Activated CD4-positive, alpha-beta T cell treated with anti-CD3 and anti-CD28 coated beads for 4 hours (primary cell): ENCODE results near the gene MRPS18B.
A peak's percentile ranks its signal among the peaks of the same experiment; 100 is the strongest.

ENCODE experiments used
- DNase-seq, 2 donors: peaks; one replicate each; pipeline ENCODE4 v3.0.0-alpha.2; 2020

MRPS18B gene

GRCh38 chr6:30617565-30618269, at the start of gene MRPS18B:
Gene MRPS18B (plus strand): TSS chr6:30617840. CDS start chr6:30617866, 26 bp downstream.
- peak; percentile 97 to 99 for DNase-seq

- peak; percentile 12 to 27 for DNase-seq
Observed at GRCh38 chr6:30568245-30568644, 49.4 kb upstream of the MRPS18B start.

GRCh38 chr6:30570263-30570662, 47.4 kb upstream of the MRPS18B start:
- DNase-seq = no peak

GRCh38 chr6:30570740-30571074, 46.9 kb upstream of the MRPS18B start:
- no peak for DNase-seq

GRCh38 chr6:30571075-30571761, 46.4 kb upstream of the MRPS18B start, which contains the start of gene ABCF1:
Gene ABCF1 (plus strand): TSS chr6:30571442. CDS start chr6:30571488, 46 bp downstream.
- DNase-seq = peak; percentile 99

GRCh38 chr6:30571762-30572082, 45.9 kb upstream of the MRPS18B start:
- no peak for DNase-seq

GRCh38 chr6:30572148-30572547, 45.5 kb upstream of the MRPS18B start:
- no peak for DNase-seq

- DNase-seq = no peak
Observed at GRCh38 chr6:30573113-30573512, 44.5 kb upstream of the MRPS18B start.

GRCh38 chr6:30578051-30578450, 39.6 kb upstream of the MRPS18B start:
- DNase-seq = no peak

- DNase-seq = no peak
Observed at GRCh38 chr6:30583921-30584320, 33.7 kb upstream of the MRPS18B start.

GRCh38 chr6:30589754-30590358, 27.8 kb upstream of the MRPS18B start:
- DNase-seq = no peak

GRCh38 chr6:30590509-30590908, 27.1 kb upstream of the MRPS18B start:
- DNase-seq = no peak

GRCh38 chr6:30591008-30591407, 26.6 kb upstream of the MRPS18B start:
- no peak for DNase-seq

- DNase-seq = no peak
Observed at GRCh38 chr6:30592287-30592686, 25.4 kb upstream of the MRPS18B start.

- peak; percentile 66 to 86 for DNase-seq
Observed at GRCh38 chr6:30597315-30598144, 20.1 kb upstream of the MRPS18B start.

- DNase-seq = no peak
Observed at GRCh38 chr6:30598912-30599624, 18.6 kb upstream of the MRPS18B start.

GRCh38 chr6:30599625-30600324, 17.9 kb upstream of the MRPS18B start:
- no peak for DNase-seq

GRCh38 chr6:30600451-30600961, 17.1 kb upstream of the MRPS18B start:
- no peak for DNase-seq

- DNase-seq = no peak
Observed at GRCh38 chr6:30601436-30601814, 16.2 kb upstream of the MRPS18B start.

GRCh38 chr6:30601815-30602641, 15.6 kb upstream of the MRPS18B start:
- no peak for DNase-seq

- DNase-seq = no peak
Observed at GRCh38 chr6:30603961-30604360, 13.7 kb upstream of the MRPS18B start.
